GM19397 (cell line): Measurements from ENCODE around the gene DHPS.
"Not testable (repeated sequence)": the region's sequence is repeated elsewhere in the genome, so short reads cannot be mapped to it uniquely, and the experiment has no call there.

ENCODE experiments used
- ATAC-seq: cut with Tn5 transposase; IDR thresholded peaks from one replicate; pipeline ENCODE4 v1.9.1; 2021; ENCODE audit warnings: mild to moderate bottlenecking, moderate library complexity; ENCODE audit not compliant: unreplicated experiment

DHPS gene

GRCh38 chr19:12681074-12681987 is at the start of gene DHPS:
Gene DHPS, minus strand, starts transcription at chr19:12681880. Its CDS starts 114 bp downstream, at chr19:12681766.
- peak; percentile 67 for ATAC-seq

GRCh38 chr19:12731337-12731736 is 49.7 kb upstream of the DHPS start:
- no peak for ATAC-seq

GRCh38 chr19:12730064-12730463 is 48.4 kb upstream of the DHPS start:
- ATAC-seq = no peak

- no peak for ATAC-seq
Measured at GRCh38 chr19:12727745-12728433, 46.2 kb upstream of the DHPS start.

GRCh38 chr19:12726988-12727316 is 45.3 kb upstream of the DHPS start:
- ATAC-seq = no peak

- ATAC-seq = not testable (repeated sequence)
Measured at GRCh38 chr19:12725612-12726011, 43.9 kb upstream of the DHPS start.

GRCh38 chr19:12723641-12724426 is 42.2 kb upstream of the DHPS start, which contains the start of gene TNPO2:
Gene TNPO2, minus strand, starts transcription at chr19:12723932. Its CDS starts 2,955 bp downstream, at chr19:12720977.
- no peak for ATAC-seq

GRCh38 chr19:12723381-12723640 is 41.6 kb upstream of the DHPS start:
- ATAC-seq = no peak

GRCh38 chr19:12722566-12723380 is 41.1 kb upstream of the DHPS start:
- ATAC-seq = peak; percentile 76

GRCh38 chr19:12721656-12722565 is 40.2 kb upstream of the DHPS start:
- no peak for ATAC-seq

- ATAC-seq = no peak
Measured at GRCh38 chr19:12720851-12721655, 39.4 kb upstream of the DHPS start.

- ATAC-seq = no peak
Measured at GRCh38 chr19:12720296-12720695, 38.6 kb upstream of the DHPS start.

- no peak for ATAC-seq
Measured at GRCh38 chr19:12715929-12716328, 34.2 kb upstream of the DHPS start.

- no peak for ATAC-seq
Measured at GRCh38 chr19:12715102-12715501, 33.4 kb upstream of the DHPS start.

- not testable (repeated sequence) for ATAC-seq
Measured at GRCh38 chr19:12713304-12713703, 31.6 kb upstream of the DHPS start.

GRCh38 chr19:12712077-12712476 is 30.4 kb upstream of the DHPS start:
- not testable (repeated sequence) for ATAC-seq

GRCh38 chr19:12711187-12711586 is 29.5 kb upstream of the DHPS start:
- no peak for ATAC-seq

GRCh38 chr19:12708641-12709040 is 27.0 kb upstream of the DHPS start:
- no peak for ATAC-seq

- no peak for ATAC-seq
Measured at GRCh38 chr19:12706332-12706718, 24.6 kb upstream of the DHPS start.
